Activated effector memory CD4-positive, alpha-beta T cell treated with Interleukin-2 at 50 U/mL for 16 hours (primary cell): ENCODE data around the gene CDC20.
"Not testable (repeated sequence)": the region's sequence is repeated elsewhere in the genome, so short reads cannot be mapped to it uniquely, and the experiment has no call there.

Experiments
- DNase-seq: peaks from one replicate; pipeline ENCODE4 v3.0.0-alpha.2; 2020

The CDC20 gene

GRCh38 chr1:43386676-43387075 is 27.9 kb downstream of the CDC20 start:
- no peak for DNase-seq

GRCh38 chr1:43387976-43388599 is 29.3 kb downstream of the CDC20 start:
- no peak for DNase-seq

GRCh38 chr1:43388613-43389012 is 29.8 kb downstream of the CDC20 start:
- DNase-seq = no peak

- peak; percentile 90 for DNase-seq
Measured at GRCh38 chr1:43389326-43390313, 30.8 kb downstream of the CDC20 start, which contains the start of the genes MED8 and SZT2. TSS of gene MED8 (minus strand) at chr1:43389800. CDS start at chr1:43389764, 36 bp downstream. TSS of gene SZT2 (plus strand) at chr1:43389899. CDS start at chr1:43389969, 70 bp downstream.

- DNase-seq = no peak
Measured at GRCh38 chr1:43392702-43393101, 33.9 kb downstream of the CDC20 start.

- DNase-seq = no peak
Measured at GRCh38 chr1:43395523-43395922, 36.7 kb downstream of the CDC20 start.

GRCh38 chr1:43396059-43396458 is 37.3 kb downstream of the CDC20 start:
- no peak for DNase-seq

GRCh38 chr1:43398227-43398626 is 39.4 kb downstream of the CDC20 start:
- no peak for DNase-seq

- not testable (repeated sequence) for DNase-seq
Measured at GRCh38 chr1:43400441-43400840, 41.7 kb downstream of the CDC20 start.

GRCh38 chr1:43402089-43402865 is 43.5 kb downstream of the CDC20 start:
- no peak for DNase-seq

- DNase-seq = no peak
Measured at GRCh38 chr1:43404353-43404752, 45.6 kb downstream of the CDC20 start.

GRCh38 chr1:43405219-43405875 is 46.6 kb downstream of the CDC20 start:
- no peak for DNase-seq

GRCh38 chr1:43405876-43406234 is 47.1 kb downstream of the CDC20 start:
- no peak for DNase-seq

- DNase-seq = no peak
Measured at GRCh38 chr1:43410571-43410970, 51.8 kb downstream of the CDC20 start.
